Skeletal muscle tissue (tissue), 4 donors: Measurements from ENCODE around the gene SIN3A. TPM values are rescaled to one million over a fixed set of nuclear protein-coding genes. Genes with fewer than 3 reads are reported as not detected.

Experiments
- H3K27ac ChIP-seq: one replicate; pipeline ENCODE4 v1.7.0; 2013; ENCODE audit warnings: mild to moderate bottlenecking, low read depth, low read length, inconsistent platforms
- H3K27me3 ChIP-seq, 3 donors: one replicate each; pipeline ENCODE4 v1.7.0; 2013; ENCODE audit warnings: low read length in 3 of 3; ENCODE audit not compliant: control insufficient read depth in 3 of 3, insufficient read depth in 3 of 3
- H3K36me3 ChIP-seq, 3 donors: one replicate each; pipeline ENCODE4 v1.7.0; 2013; ENCODE audit warnings: low read length in 3 of 3; ENCODE audit not compliant: control insufficient read depth in 3 of 3, insufficient read depth in 3 of 3
- H3K4me1 ChIP-seq, 3 donors: one replicate each; pipeline ENCODE4 v1.7.0; 2013; ENCODE audit warnings: low read length in 3 of 3, mild to moderate bottlenecking in 3 of 3; ENCODE audit not compliant: control insufficient read depth in 3 of 3, insufficient read depth in 3 of 3
- H3K4me3 ChIP-seq, 3 donors: one replicate each; pipeline ENCODE4 v1.7.0; 2013; ENCODE audit warnings: low read length in 3 of 3
- H3K9ac ChIP-seq, 3 donors: one replicate each; pipeline ENCODE4 v1.7.0; 2013; ENCODE audit warnings: low read length in 3 of 3, mild to moderate bottlenecking in 3 of 3, moderate library complexity in 2 of 3, low read depth in 1 of 3
- H3K9me3 ChIP-seq, 3 donors: one replicate each; pipeline ENCODE4 v1.7.0; 2013; ENCODE audit warnings: low read length in 3 of 3; ENCODE audit not compliant: control insufficient read depth in 3 of 3
- total RNA-seq: library from RNA; depleted of rRNA; stranded (reverse); fragments of >200 nt; gene quantifications from one replicate; pipeline ENCODE4 v1.2.3, GENCODE V29; 2014
- donor health status: Osteomylitis.

The SIN3A gene
- total RNA-seq, 1 donor from 2014 or later, result 40.7 TPM

GRCh38 chr15:75431682-75432081 lies 19.8 kb downstream of the SIN3A start:
- Histone ChIP-seq H3K36me3 (peaks cover 8 to 24% (median 19%) of the 10 kb centered on the region in 3 donors), H3K27ac (no peak overlapping the region), H3K9ac (no peak overlapping the region), H3K4me1 (no peaks in the 10 kb centered on the region), H3K27me3 (no peaks in the 10 kb centered on the region), H3K9me3 (no peaks in the 10 kb centered on the region), H3K4me3 (no peak overlapping the region)

GRCh38 chr15:75431270-75431669 lies 20.2 kb downstream of the SIN3A start:
- Histone ChIP-seq H3K9me3 (no peaks in the 10 kb centered on the region), H3K27me3 (no peaks in the 10 kb centered on the region), H3K27ac (no peak overlapping the region), H3K36me3 (peaks cover 8 to 23% (median 19%) of the 10 kb centered on the region in 3 donors), H3K9ac (no peak overlapping the region), H3K4me1 (no peaks in the 10 kb centered on the region), H3K4me3 (no peak overlapping the region)

- Histone ChIP-seq H3K9me3 (no peaks in the 10 kb centered on the region), H3K27me3 (no peaks in the 10 kb centered on the region), H3K4me1 (no peaks in the 10 kb centered on the region), H3K27ac (no peak overlapping the region), H3K4me3 (no peak overlapping the region), H3K36me3 (peaks cover 8 to 19% (median 19%) of the 10 kb centered on the region in 3 donors), H3K9ac (no peak overlapping the region)
Measured at GRCh38 chr15:75430259-75430658, 21.2 kb downstream of the SIN3A start.

- Histone ChIP-seq H3K9me3 (no peaks in the 10 kb centered on the region), H3K4me3 (no peak overlapping the region), H3K27me3 (no peaks in the 10 kb centered on the region), H3K27ac (no peak overlapping the region), H3K36me3 (peaks cover 8 to 22% (median 19%) of the 10 kb centered on the region in 3 donors), H3K9ac (no peak overlapping the region), H3K4me1 (no peaks in the 10 kb centered on the region)
Measured at GRCh38 chr15:75428152-75428551, 23.3 kb downstream of the SIN3A start.

GRCh38 chr15:75425966-75426500 lies 25.5 kb downstream of the SIN3A start:
- H3K9me3 ChIP-seq, result no peaks in the 10 kb centered on the region
- peaks cover 16 to 38% (median 37%) of the 10 kb centered on the region in 3 donors for H3K36me3 ChIP-seq
- H3K4me3 ChIP-seq, result no peak overlapping the region
- H3K27ac ChIP-seq, result no peak overlapping the region
- H3K9ac ChIP-seq, result no peak overlapping the region
- H3K27me3 ChIP-seq, result no peaks in the 10 kb centered on the region
- H3K4me1 ChIP-seq, result no peaks in the 10 kb centered on the region

GRCh38 chr15:75422554-75422953 lies 28.9 kb downstream of the SIN3A start:
- no peaks in the 10 kb centered on the region for H3K27me3 ChIP-seq
- peaks cover 8 to 28% (median 18%) of the 10 kb centered on the region in 3 donors for H3K36me3 ChIP-seq

GRCh38 chr15:75420698-75421097 lies 30.8 kb downstream of the SIN3A start:
- no peaks in the 10 kb centered on the region for H3K27me3 ChIP-seq
- H3K4me1 ChIP-seq, result no peaks in the 10 kb centered on the region
- H3K27ac ChIP-seq, result no peak overlapping the region
- H3K9ac ChIP-seq, result no peak overlapping the region
- H3K4me3 ChIP-seq, result no peak overlapping the region
- H3K36me3 ChIP-seq, result peaks cover 8 to 28% (median 18%) of the 10 kb centered on the region in 3 donors
- no peaks in the 10 kb centered on the region for H3K9me3 ChIP-seq

More at GRCh38 chr15:75422554-75422953, 28.9 kb downstream of the SIN3A start:
- H3K9ac ChIP-seq, result no peak overlapping the region
- no peak overlapping the region for H3K4me3 ChIP-seq
- H3K4me1 ChIP-seq, result no peaks in the 10 kb centered on the region
- H3K27ac ChIP-seq, result no peak overlapping the region
- H3K9me3 ChIP-seq, result no peaks in the 10 kb centered on the region

- Histone ChIP-seq H3K36me3 (peaks cover 11 to 31% (median 21%) of the 10 kb centered on the region in 3 donors), H3K4me1 (no peaks in the 10 kb centered on the region), H3K27me3 (no peaks in the 10 kb centered on the region), H3K9ac (no peak overlapping the region), H3K4me3 (no peak overlapping the region), H3K27ac (no peak overlapping the region), H3K9me3 (no peaks in the 10 kb centered on the region)
Measured at GRCh38 chr15:75416584-75416983, 34.9 kb downstream of the SIN3A start.

GRCh38 chr15:75410196-75410595 lies 41.3 kb downstream of the SIN3A start:
- Histone ChIP-seq H3K27me3 (no peaks in the 10 kb centered on the region), H3K4me3 (no peak overlapping the region), H3K27ac (no peak overlapping the region), H3K36me3 (peaks cover 44 to 64% (median 62%) of the 10 kb centered on the region in 3 donors), H3K9me3 (no peaks in the 10 kb centered on the region), H3K4me1 (no peaks in the 10 kb centered on the region), H3K9ac (no peak overlapping the region)

- H3K4me3 ChIP-seq, result no peak overlapping the region
- H3K27ac ChIP-seq, result no peak overlapping the region
- H3K36me3 ChIP-seq, result peaks cover 37 to 57% (median 52%) of the 10 kb centered on the region in 3 donors
- no peaks in the 10 kb centered on the region for H3K27me3 ChIP-seq
- no peak overlapping the region for H3K9ac ChIP-seq
- no peaks in the 10 kb centered on the region for H3K9me3 ChIP-seq
- no peaks in the 10 kb centered on the region for H3K4me1 ChIP-seq
Measured at GRCh38 chr15:75407083-75407482, 44.4 kb downstream of the SIN3A start.
